OCI-LY7 (cell line): ENCODE data around the gene NFE2L1. TPM values are rescaled to one million over a fixed set of nuclear protein-coding genes. Genes with fewer than 3 reads are reported as not detected.

ENCODE experiments used
- BruUV-seq: library from RNA; stranded (reverse); fragments of 400-500 nt; replicated peaks from 2 replicates; lab custom pipeline; 2021; lab: Mats Ljungman, UMichigan
- CTCF ChIA-PET: fragments of 300-600 bp; sonication (Branson Sonifier 250); formaldehyde crosslinking; loops from one replicate; lab custom pipeline; 2022; ENCODE audit warnings: antibody characterized with exemption; ENCODE audit not compliant: unreplicated experiment; lab: Charles Lee
- POLR2A ChIA-PET: fragments of 300-600 bp; sonication (Branson Sonifier 250); formaldehyde crosslinking; loops from one replicate; lab custom pipeline; 2022; ENCODE audit warnings: antibody characterized with exemption; lab: Charles Lee
- DNase-seq: peaks from one replicate; pipeline ENCODE4 v3.0.0-alpha.2; 2015; ENCODE audit warnings: low spot score
- H2AFZ ChIP-seq: fragments of 200-600 bp; sonication (generic), shearing (Covaris generic); 2 replicates; pipeline ENCODE4 v1.6.1; 2014; ENCODE audit warnings: mild to moderate bottlenecking, antibody characterized with exemption, low read length, moderate library complexity
- H3K27ac ChIP-seq: fragments of 200-600 bp; sonication (generic); 2 replicates; pipeline ENCODE4 v1.5.1; 2014; ENCODE audit warnings: mixed run types, low read depth, mild to moderate bottlenecking, moderate library complexity, low read length, inconsistent platforms; ENCODE audit not compliant: poor library complexity, severe bottlenecking
- H3K36me3 ChIP-seq: fragments of 200-600 bp; sonication (generic); 2 replicates; pipeline ENCODE4 v1.6.1; 2014; ENCODE audit warnings: mild to moderate bottlenecking, antibody characterized with exemption, low read length, moderate library complexity, mixed read lengths; ENCODE audit not compliant: insufficient read depth
- H3K4me1 ChIP-seq: fragments of 200-600 bp; sonication (generic); 2 replicates; pipeline ENCODE4 v1.5.1; 2014; ENCODE audit warnings: mild to moderate bottlenecking, low read length; ENCODE audit not compliant: insufficient read depth, poor library complexity, severe bottlenecking
- H3K4me2 ChIP-seq: fragments of 200-600 bp; sonication (generic); 2 replicates; pipeline ENCODE4 v1.6.1; 2014; ENCODE audit warnings: mild to moderate bottlenecking, low read length
- H3K4me3 ChIP-seq: fragments of 200-600 bp; sonication (generic); 2 replicates; pipeline ENCODE4 v1.5.1; 2014; ENCODE audit warnings: mild to moderate bottlenecking, low read depth, low read length; ENCODE audit not compliant: poor library complexity, severe bottlenecking
- H3K79me2 ChIP-seq: fragments of 200-600 bp; sonication (generic); 2 replicates; pipeline ENCODE4 v1.6.1; 2016; ENCODE audit warnings: low read depth, mild to moderate bottlenecking, low read length, moderate library complexity, mixed read lengths; ENCODE audit not compliant: insufficient read depth
- H3K9me2 ChIP-seq: fragments of 200-600 bp; sonication (generic); 2 replicates; pipeline ENCODE4 v1.6.1; 2016; ENCODE audit warnings: mild to moderate bottlenecking, low read length, mixed read lengths; ENCODE audit not compliant: insufficient read depth
- H3K9me3 ChIP-seq: fragments of 200-600 bp; sonication (generic); 2 replicates; pipeline ENCODE4 v1.6.1; 2014; ENCODE audit warnings: mild to moderate bottlenecking, mixed run types, low read length, mixed read lengths
- H4K20me1 ChIP-seq: fragments of 200-600 bp; sonication (generic); 2 replicates; pipeline ENCODE4 v1.6.1; 2014; ENCODE audit warnings: mild to moderate bottlenecking, antibody characterized with exemption, low read length, moderate library complexity, mixed read lengths; ENCODE audit not compliant: insufficient read depth
- EZH2phosphoT487 ChIP-seq: fragments of 200-600 bp; sonication (generic); IDR thresholded peaks from 2 replicates; pipeline ENCODE4 v1.6.1; 2018; ENCODE audit warnings: low read depth, borderline replicate concordance, mild to moderate bottlenecking, mixed run types, antibody characterized with exemption, low read length, moderate library complexity, mixed read lengths
- intact Hi-C: fragments of 100-400 bp; cut with micrococcal nuclease; formaldehyde crosslinking; loops from one replicate; pipeline ENCODE4 v1.10.0; 2022; ENCODE audit not compliant: unreplicated experiment
- total RNA-seq, 2 experiments: library from RNA; depleted of rRNA in 1 of 2; stranded (reverse); fragments of >200 nt in 1 of 2; shearing (Covaris generic) in 1 of 2; gene quantifications; 2 replicates each; pipeline ENCODE4 v1.2.3, GENCODE V29; 2014 to 2022
- TF ChIP-seq, protein P1 (sequence below): fragments of 200-600 bp; sonication (generic); conservative IDR thresholded peaks from 2 replicates; pipeline ENCODE4 v1.5.1; 2014; ENCODE audit warnings: mild to moderate bottlenecking, antibody characterized with exemption, low read length, moderate library complexity, mixed read lengths

Gene NFE2L1
- total RNA-seq, 2 experiments from 2014 or later: 42.3 to 106 TPM

- Histone ChIP-seq H3K27ac (no peak overlapping the region), H2AFZ (no peak overlapping the region), H3K4me2 (no peak overlapping the region), H3K9me3 (no peaks in the 10 kb centered on the region), H3K36me3 (peaks cover 3% of the 10 kb centered on the region; the same call in 1 of the 2 replicates), H3K4me3 (no peak overlapping the region), H3K4me1 (peaks cover 11% of the 10 kb centered on the region), H3K79me2 (peaks cover 36% of the 10 kb centered on the region; the same call in 1 of the 2 replicates), H3K9me2 (no peaks in the 10 kb centered on the region), H4K20me1 (peaks cover 7% of the 10 kb centered on the region; the same call in 1 of the 2 replicates)
- ChIA-PET POLR2A (interaction anchor here (0.6 to 1.0 kb wide), 2 partner anchors 33 to 342 kb away, joined by 5 read pairs; partner anchors contain the start of gene NFE2L1), CTCF (no interaction called here)
- BruUV-seq: no TSS peak
- DNase-seq: no peak
- TF ChIP-seq EZH2phosphoT487: no peak
- TF ChIP-seq, protein P1, sequence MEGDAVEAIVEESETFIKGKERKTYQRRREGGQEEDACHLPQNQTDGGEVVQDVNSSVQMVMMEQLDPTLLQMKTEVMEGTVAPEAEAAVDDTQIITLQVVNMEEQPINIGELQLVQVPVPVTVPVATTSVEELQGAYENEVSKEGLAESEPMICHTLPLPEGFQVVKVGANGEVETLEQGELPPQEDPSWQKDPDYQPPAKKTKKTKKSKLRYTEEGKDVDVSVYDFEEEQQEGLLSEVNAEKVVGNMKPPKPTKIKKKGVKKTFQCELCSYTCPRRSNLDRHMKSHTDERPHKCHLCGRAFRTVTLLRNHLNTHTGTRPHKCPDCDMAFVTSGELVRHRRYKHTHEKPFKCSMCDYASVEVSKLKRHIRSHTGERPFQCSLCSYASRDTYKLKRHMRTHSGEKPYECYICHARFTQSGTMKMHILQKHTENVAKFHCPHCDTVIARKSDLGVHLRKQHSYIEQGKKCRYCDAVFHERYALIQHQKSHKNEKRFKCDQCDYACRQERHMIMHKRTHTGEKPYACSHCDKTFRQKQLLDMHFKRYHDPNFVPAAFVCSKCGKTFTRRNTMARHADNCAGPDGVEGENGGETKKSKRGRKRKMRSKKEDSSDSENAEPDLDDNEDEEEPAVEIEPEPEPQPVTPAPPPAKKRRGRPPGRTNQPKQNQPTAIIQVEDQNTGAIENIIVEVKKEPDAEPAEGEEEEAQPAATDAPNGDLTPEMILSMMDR: no peak
- intact Hi-C loops: no loop called here
Measured at GRCh38 chr17:48081858-48082257, 33.7 kb downstream of the NFE2L1 start.

GRCh38 chr17:48084932-48085331, 36.8 kb downstream of the NFE2L1 start:
- TF ChIP-seq, protein P1: no peak
- no peak for TF ChIP-seq EZH2phosphoT487
- peaks cover 44% of the 10 kb centered on the region; the same call in 1 of the 2 replicates for H3K79me2 ChIP-seq

GRCh38 chr17:48093341-48094045, 45.3 kb downstream of the NFE2L1 start:
- H3K4me3 ChIP-seq: no peak overlapping the region
- DNase-seq: no peak
- H4K20me1 ChIP-seq: no peaks in the 10 kb centered on the region
- peaks cover 75% of the 10 kb centered on the region for H3K79me2 ChIP-seq
- H3K9me2 ChIP-seq: no peaks in the 10 kb centered on the region
- no peaks in the 10 kb centered on the region for H3K9me3 ChIP-seq
- H3K4me2 ChIP-seq: no peak overlapping the region
- ChIA-PET CTCF (no interaction called here), POLR2A (no interaction called here)
- no peak overlapping the region for H3K27ac ChIP-seq
- peaks cover 63% of the 10 kb centered on the region for H3K36me3 ChIP-seq
- peaks cover 14% of the 10 kb centered on the region for H3K4me1 ChIP-seq
- no peak overlapping the region for H2AFZ ChIP-seq
- intact Hi-C loops: no loop called here
- BruUV-seq: no TSS peak
- TF ChIP-seq EZH2phosphoT487: no peak
- TF ChIP-seq, protein P1: no peak

More at GRCh38 chr17:48084932-48085331, 36.8 kb downstream of the NFE2L1 start:
- ChIA-PET CTCF (no interaction called here), POLR2A (interaction anchor here (1.4 kb wide), 1 partner anchor 15 kb away, joined by 5 read pairs; no protein-coding TSS in a partner anchor)
- no peak overlapping the region for H3K4me3 ChIP-seq
- H3K9me3 ChIP-seq: no peaks in the 10 kb centered on the region
- peaks cover 7% of the 10 kb centered on the region; the same call in 1 of the 2 replicates for H4K20me1 ChIP-seq
- peaks cover 3% of the 10 kb centered on the region; the same call in 1 of the 2 replicates for H3K36me3 ChIP-seq
- no peaks in the 10 kb centered on the region for H3K9me2 ChIP-seq
- peaks cover 11% of the 10 kb centered on the region for H3K4me1 ChIP-seq
- intact Hi-C loops: no loop called here
- no peak overlapping the region for H2AFZ ChIP-seq
- H3K4me2 ChIP-seq: no peak overlapping the region
- no peak for DNase-seq
- no TSS peak for BruUV-seq
- no peak overlapping the region for H3K27ac ChIP-seq
